K562 (cell line): Measurements from ENCODE around the gene PRSS57. TPM values are rescaled to one million over a fixed set of nuclear protein-coding genes. Genes with fewer than 3 reads are reported as not detected.
"Not testable (repeated sequence)": the region's sequence is repeated elsewhere in the genome, so short reads cannot be mapped to it uniquely, and the experiment has no call there.

Source experiments
- ARID1B ChIP-seq: fragments of 450-650 bp; IDR thresholded peaks from 2 replicates; pipeline ENCODE4 v1.6.1; 2016; ENCODE audit warnings: antibody characterized with exemption, mild to moderate bottlenecking, inconsistent platforms
- ATF1 ChIP-seq, 2 experiments: fragments of 450-650 bp in 1 of 2; IDR thresholded peaks; 2 replicates each; pipeline ENCODE4 v1.6.1; 2016; ENCODE audit warnings: missing compliant biosample characterization in 1 of 2, missing genetic modification characterization in 1 of 2
- ATF7 ChIP-seq: fragments of 450-650 bp; IDR thresholded peaks from 2 replicates; pipeline ENCODE4 v1.7.1; 2014; ENCODE audit warnings: mild to moderate bottlenecking, moderate library complexity
- CBFA2T2 ChIP-seq: fragments of 450-650 bp; conservative IDR thresholded peaks from 2 replicates; pipeline ENCODE4 v1.6.1; 2017; ENCODE audit warnings: mild to moderate bottlenecking
- FOXM1 ChIP-seq, 2 experiments: fragments of 450-650 bp in 1 of 2; sonication (generic) in 1 of 2; formaldehyde crosslinking in 1 of 2; IDR thresholded peaks; 2 replicates each; pipeline versions ENCODE4 v1.6.1 to v1.9.0; 2017 to 2022; ENCODE audit warnings: low read depth in 2 of 2, mild to moderate bottlenecking in 2 of 2, missing genetic modification reagents in 1 of 2, moderate library complexity in 1 of 2
- GABPA ChIP-seq: fragments of 200-800 bp; sonication (Bioruptor generic); conservative IDR thresholded peaks from 2 replicates; pipeline ENCODE4 v1.6.1; 2016; ENCODE audit warnings: low read depth, missing genetic modification characterization, missing compliant biosample characterization
- GATA2 ChIP-seq: sonication (generic); formaldehyde crosslinking; IDR thresholded peaks from 2 replicates; pipeline ENCODE4 v1.4.0; 2020; ENCODE audit warnings: mild to moderate bottlenecking, missing genetic modification reagents
- MTA2 ChIP-seq: fragments of 450-650 bp; IDR thresholded peaks from 2 replicates; pipeline ENCODE4 v1.6.1; 2016; ENCODE audit warnings: low read depth
- OTX1 ChIP-seq: fragments of 450-650 bp; formaldehyde crosslinking; IDR thresholded peaks from 2 replicates; pipeline ENCODE4 v1.4.0; 2022; ENCODE audit warnings: mild to moderate bottlenecking
- SMAD4 ChIP-seq: fragments of 250-450 bp; sonication (Bioruptor Pico); conservative IDR thresholded peaks from 2 replicates; pipeline ENCODE4 v1.8.0; 2021; ENCODE audit warnings: inconsistent platforms, mild to moderate bottlenecking, moderate library complexity
- SP1 ChIP-seq: sonication (generic); formaldehyde crosslinking; IDR thresholded peaks from 2 replicates; pipeline ENCODE4 v1.8.1; 2022; ENCODE audit warnings: mild to moderate bottlenecking, missing genetic modification reagents
- TAL1 ChIP-seq: fragments of 450-650 bp; IDR thresholded peaks from 2 replicates; pipeline ENCODE4 v1.6.1; 2016; ENCODE audit warnings: mild to moderate bottlenecking
- TRIM24 ChIP-seq, 2 experiments: fragments of 450-650 bp; IDR thresholded peaks; 2 replicates each; pipeline ENCODE4 v1.6.1; 2016
- TRIM28 ChIP-seq: fragments of 450-650 bp; IDR thresholded peaks from 2 replicates; pipeline ENCODE4 v1.6.1; 2017
- VEZF1 ChIP-seq: fragments of 200-800 bp; sonication (Bioruptor generic); IDR thresholded peaks from 2 replicates; pipeline ENCODE4 v1.6.1; 2017; ENCODE audit warnings: missing genetic modification characterization, missing compliant biosample characterization
- ZNF324 ChIP-seq: fragments of 250-450 bp; sonication (Bioruptor Pico); IDR thresholded peaks from 2 replicates; pipeline ENCODE4 v1.4.0; 2020; ENCODE audit warnings: mild to moderate bottlenecking
- polyA plus RNA-seq, 8 experiments: library from polyadenylated mRNA; depleted of rRNA in 4 of 8; stranded (reverse) in 5 of 8; unstranded in 3 of 8; fragments of >200 nt; fragmentation: Nextera tagmentation in 2 of 8; fragmentation: Illumina TruSeq in 1 of 8; extraction: Ambion mirVana in 2 of 8; extraction: Trizol in 1 of 8; gene quantifications; 2 replicates each; pipeline versions ENCODE4 v1.2.1 to v1.2.3, GENCODE V29; 2011 to 2014; ENCODE audit warnings: inconsistent platforms in 1 of 8, missing spikeins in 1 of 8
- total RNA-seq, 7 experiments: library from RNA; depleted of rRNA in 6 of 7; stranded (reverse); fragments of >200 nt in 6 of 7; fragmentation: Illumina TruSeq in 2 of 7; extraction: Trizol in 2 of 7; gene quantifications; 2 replicates each; pipeline versions ENCODE4 v1.2.1 to v1.2.3, GENCODE V29; 2011 to 2021; ENCODE audit warnings: low replicate concordance in 1 of 7
- TF ChIP-seq, protein P1 (sequence below): fragments of 450-650 bp; formaldehyde crosslinking; IDR thresholded peaks from 2 replicates; pipeline ENCODE4 v1.4.0; 2020; ENCODE audit warnings: mild to moderate bottlenecking, moderate library complexity
- TF ChIP-seq, protein P2 (sequence below), 2 experiments: fragments of 250-450 bp in 1 of 2; fragments of 450-650 bp in 1 of 2; sonication (Bioruptor Pico) in 1 of 2; IDR thresholded peaks; 2 replicates each; pipeline versions ENCODE4 v1.6.1 to v1.8.0; 2016 to 2021; ENCODE audit warnings: mild to moderate bottlenecking in 2 of 2, moderate library complexity in 2 of 2, missing compliant biosample characterization in 1 of 2, missing genetic modification characterization in 1 of 2
- TF ChIP-seq, protein P3 (sequence below), 3 experiments: fragments of 200-800 bp in 1 of 3; fragments of 250-450 bp in 1 of 3; fragments of 450-650 bp in 1 of 3; sonication (Bioruptor Pico) in 1 of 3; sonication (Bioruptor generic) in 1 of 3; formaldehyde crosslinking in 1 of 3; IDR thresholded peaks; 2 replicates each; pipeline versions ENCODE4 v1.6.1 to v1.8.0; 2016 to 2022; ENCODE audit warnings: mild to moderate bottlenecking in 2 of 3, missing genetic modification characterization in 2 of 3, missing compliant biosample characterization in 1 of 3, moderate library complexity in 1 of 3

PRSS57 gene
- total and polyA plus RNA-seq, 9 of the 15 experiments (the other 6 are each of a cell fraction or from before 2014, with no cell fraction given), result 0.06 to 2.5 (median 1.3) TPM; not detected in 3

- TF ChIP-seq, protein P1, sequence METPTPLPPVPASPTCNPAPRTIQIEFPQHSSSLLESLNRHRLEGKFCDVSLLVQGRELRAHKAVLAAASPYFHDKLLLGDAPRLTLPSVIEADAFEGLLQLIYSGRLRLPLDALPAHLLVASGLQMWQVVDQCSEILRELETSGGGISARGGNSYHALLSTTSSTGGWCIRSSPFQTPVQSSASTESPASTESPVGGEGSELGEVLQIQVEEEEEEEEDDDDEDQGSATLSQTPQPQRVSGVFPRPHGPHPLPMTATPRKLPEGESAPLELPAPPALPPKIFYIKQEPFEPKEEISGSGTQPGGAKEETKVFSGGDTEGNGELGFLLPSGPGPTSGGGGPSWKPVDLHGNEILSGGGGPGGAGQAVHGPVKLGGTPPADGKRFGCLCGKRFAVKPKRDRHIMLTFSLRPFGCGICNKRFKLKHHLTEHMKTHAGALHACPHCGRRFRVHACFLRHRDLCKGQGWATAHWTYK (CRISPR knock-in tag), result 0 out of 2 replicates have a peak, but pooled peaks have one; percentile 28
- peak in 1 of 2 experiments; percentile 81; a peak in 2 of 4 replicates for TF ChIP-seq TRIM24 (IDR thresholded peaks at IDR 0.05)
- 0 out of 2 replicates have a peak, but pooled peaks have one; percentile 57 for TF ChIP-seq VEZF1 (CRISPR knock-in tag)
- peak; percentile 50; the same call in 1 of the 2 replicates for TF ChIP-seq TAL1
- peak; percentile 75 for TF ChIP-seq ARID1B
- TF ChIP-seq, protein P2, sequence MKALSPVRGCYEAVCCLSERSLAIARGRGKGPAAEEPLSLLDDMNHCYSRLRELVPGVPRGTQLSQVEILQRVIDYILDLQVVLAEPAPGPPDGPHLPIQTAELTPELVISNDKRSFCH (CRISPR knock-in tag; IDR thresholded peaks at IDR 0.05), result not testable (repeated sequence)
- TF ChIP-seq, protein P2 (tag; IDR thresholded peaks at IDR 0.05), result 0 out of 2 replicates have a peak, but pooled peaks have one; percentile 55
- TF ChIP-seq ATF7, result peak; percentile 55
- 0 out of 2 replicates have a peak, but pooled peaks have one; percentile 36 for TF ChIP-seq MTA2
- TF ChIP-seq TRIM28, result peak; percentile 91; the same call in 1 of the 2 replicates
- TF ChIP-seq, protein P3, sequence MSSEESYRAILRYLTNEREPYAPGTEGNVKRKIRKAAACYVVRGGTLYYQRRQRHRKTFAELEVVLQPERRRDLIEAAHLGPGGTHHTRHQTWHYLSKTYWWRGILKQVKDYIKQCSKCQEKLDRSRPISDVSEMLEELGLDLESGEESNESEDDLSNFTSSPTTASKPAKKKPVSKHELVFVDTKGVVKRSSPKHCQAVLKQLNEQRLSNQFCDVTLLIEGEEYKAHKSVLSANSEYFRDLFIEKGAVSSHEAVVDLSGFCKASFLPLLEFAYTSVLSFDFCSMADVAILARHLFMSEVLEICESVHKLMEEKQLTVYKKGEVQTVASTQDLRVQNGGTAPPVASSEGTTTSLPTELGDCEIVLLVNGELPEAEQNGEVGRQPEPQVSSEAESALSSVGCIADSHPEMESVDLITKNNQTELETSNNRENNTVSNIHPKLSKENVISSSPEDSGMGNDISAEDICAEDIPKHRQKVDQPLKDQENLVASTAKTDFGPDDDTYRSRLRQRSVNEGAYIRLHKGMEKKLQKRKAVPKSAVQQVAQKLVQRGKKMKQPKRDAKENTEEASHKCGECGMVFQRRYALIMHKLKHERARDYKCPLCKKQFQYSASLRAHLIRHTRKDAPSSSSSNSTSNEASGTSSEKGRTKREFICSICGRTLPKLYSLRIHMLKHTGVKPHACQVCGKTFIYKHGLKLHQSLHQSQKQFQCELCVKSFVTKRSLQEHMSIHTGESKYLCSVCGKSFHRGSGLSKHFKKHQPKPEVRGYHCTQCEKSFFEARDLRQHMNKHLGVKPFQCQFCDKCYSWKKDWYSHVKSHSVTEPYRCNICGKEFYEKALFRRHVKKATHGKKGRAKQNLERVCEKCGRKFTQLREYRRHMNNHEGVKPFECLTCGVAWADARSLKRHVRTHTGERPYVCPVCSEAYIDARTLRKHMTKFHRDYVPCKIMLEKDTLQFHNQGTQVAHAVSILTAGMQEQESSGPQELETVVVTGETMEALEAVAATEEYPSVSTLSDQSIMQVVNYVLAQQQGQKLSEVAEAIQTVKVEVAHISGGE (CRISPR knock-in tag; IDR thresholded peaks at IDR 0.05), result peak in 2 of 3 experiments; percentile 75 to 94; a peak in 3 of 6 replicates
- 0 out of 2 replicates have a peak, but pooled peaks have one; percentile 12 for TF ChIP-seq ZNF324 (CRISPR knock-in tag)
- peak; percentile 64; the same call in 1 of the 2 replicates for TF ChIP-seq OTX1 (CRISPR knock-in tag)
- TF ChIP-seq FOXM1 (IDR thresholded peaks at IDR 0.05; ENCODE audit: low read depth), result peak; percentile 24; the same call in 1 of the 2 replicates
- TF ChIP-seq FOXM1 (CRISPR knock-in tag; IDR thresholded peaks at IDR 0.05; ENCODE audit: low read depth); ATF1 (CRISPR knock-in tag; IDR thresholded peaks at IDR 0.05): not testable (repeated sequence)
- TF ChIP-seq CBFA2T2, result peak; percentile 27
- 0 out of 2 replicates have a peak, but pooled peaks have one; percentile 10 for TF ChIP-seq GATA2 (CRISPR knock-in tag)
- TF ChIP-seq SP1 (CRISPR knock-in tag), result peak; percentile 62
- peak; percentile 55 for TF ChIP-seq ATF1 (tag; IDR thresholded peaks at IDR 0.05)
- TF ChIP-seq SMAD4, result peak; percentile 36; the same call in 1 of the 2 replicates
- peak; percentile 33 for TF ChIP-seq GABPA
Observed at GRCh38 chr19:668675-669434, 26.4 kb downstream of the PRSS57 start (continued).
